Measurements from ENCODE around the gene GABARAP.
A peak's percentile ranks its signal among the peaks of the same experiment; 100 is the strongest.

The GABARAP gene

GRCh38 chr17:7219812-7220592 is 22.2 kb downstream of the GABARAP start, which contains the start of the genes ACADVL and DLG4:
Gene ACADVL, plus strand, starts transcription at chr17:7219938. Its CDS starts 47 bp downstream, at chr17:7219985.
Gene DLG4, minus strand, starts transcription at chr17:7219836.
- H3K4me3 ChIP-seq (ENCODE audit: low read depth, low read length) = peak within 1 kb of the TSS; percentile 92
- no peak for TF ChIP-seq CTCF (IDR thresholded peaks at IDR 0.05; ENCODE audit: low read depth, low read length)

DNA sequence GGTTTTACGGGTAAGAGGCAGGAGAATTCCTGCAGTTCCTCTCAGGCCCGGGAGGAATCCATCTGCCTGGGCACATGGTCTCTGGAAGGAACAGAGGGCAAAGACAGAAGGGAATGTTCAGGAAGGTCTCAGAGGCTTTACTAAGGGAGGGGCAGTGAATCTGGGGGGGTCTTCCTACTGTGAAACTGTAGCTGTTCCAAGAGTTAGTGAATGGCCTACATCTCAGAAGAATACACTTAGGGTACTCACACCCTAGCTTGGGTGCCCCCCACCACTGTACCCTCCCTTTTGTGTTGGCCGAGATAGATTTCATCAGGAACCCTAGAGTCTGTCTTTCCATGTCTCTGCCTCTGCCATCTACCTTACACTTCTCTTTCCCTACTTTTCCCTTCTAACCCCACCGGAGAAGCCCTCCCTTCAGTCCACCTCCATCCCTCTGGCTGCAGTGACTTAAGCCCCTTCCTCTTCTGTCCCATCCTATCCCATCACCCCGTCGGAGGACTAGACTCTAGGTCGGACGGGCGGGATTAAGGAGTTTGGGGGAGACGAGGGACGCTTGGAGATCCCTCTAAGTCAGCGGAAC is 22.9 kb downstream of the GABARAP start:
- no peak for TF ChIP-seq CTCF (IDR thresholded peaks at IDR 0.05; ENCODE audit: low read depth, low read length)
- peak overlapping the region; percentile 92 for H3K4me3 ChIP-seq (ENCODE audit: low read depth, low read length)

GRCh38 chr17:7218758-7219157 is 23.5 kb downstream of the GABARAP start:
- H3K4me3 ChIP-seq (ENCODE audit: low read depth, low read length) = no peak overlapping the region
- TF ChIP-seq CTCF (IDR thresholded peaks at IDR 0.05; ENCODE audit: low read depth, low read length) = no peak

DNA sequence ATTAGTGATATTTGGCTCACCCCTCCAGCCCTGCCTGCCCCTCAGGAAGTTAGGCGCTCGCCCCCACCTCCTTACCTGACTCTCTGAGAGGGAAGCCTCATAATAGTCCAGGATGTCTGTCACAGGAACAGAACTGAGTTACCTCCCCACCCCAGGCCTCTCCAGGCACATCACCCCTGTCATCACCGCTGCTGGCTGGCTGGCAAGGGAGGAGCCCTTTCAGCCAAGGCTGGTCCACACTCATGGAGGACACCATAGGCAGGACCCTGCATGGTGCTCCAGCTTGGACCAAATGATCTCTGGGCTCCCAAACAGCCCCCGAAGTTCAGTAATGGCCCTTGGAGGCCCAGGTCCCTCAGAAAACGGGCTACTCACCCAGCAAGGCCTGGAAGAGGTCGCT is 24.1 kb downstream of the GABARAP start:
- peak overlapping the region; percentile 72 for H3K4me3 ChIP-seq (ENCODE audit: low read depth, low read length)

DNA sequence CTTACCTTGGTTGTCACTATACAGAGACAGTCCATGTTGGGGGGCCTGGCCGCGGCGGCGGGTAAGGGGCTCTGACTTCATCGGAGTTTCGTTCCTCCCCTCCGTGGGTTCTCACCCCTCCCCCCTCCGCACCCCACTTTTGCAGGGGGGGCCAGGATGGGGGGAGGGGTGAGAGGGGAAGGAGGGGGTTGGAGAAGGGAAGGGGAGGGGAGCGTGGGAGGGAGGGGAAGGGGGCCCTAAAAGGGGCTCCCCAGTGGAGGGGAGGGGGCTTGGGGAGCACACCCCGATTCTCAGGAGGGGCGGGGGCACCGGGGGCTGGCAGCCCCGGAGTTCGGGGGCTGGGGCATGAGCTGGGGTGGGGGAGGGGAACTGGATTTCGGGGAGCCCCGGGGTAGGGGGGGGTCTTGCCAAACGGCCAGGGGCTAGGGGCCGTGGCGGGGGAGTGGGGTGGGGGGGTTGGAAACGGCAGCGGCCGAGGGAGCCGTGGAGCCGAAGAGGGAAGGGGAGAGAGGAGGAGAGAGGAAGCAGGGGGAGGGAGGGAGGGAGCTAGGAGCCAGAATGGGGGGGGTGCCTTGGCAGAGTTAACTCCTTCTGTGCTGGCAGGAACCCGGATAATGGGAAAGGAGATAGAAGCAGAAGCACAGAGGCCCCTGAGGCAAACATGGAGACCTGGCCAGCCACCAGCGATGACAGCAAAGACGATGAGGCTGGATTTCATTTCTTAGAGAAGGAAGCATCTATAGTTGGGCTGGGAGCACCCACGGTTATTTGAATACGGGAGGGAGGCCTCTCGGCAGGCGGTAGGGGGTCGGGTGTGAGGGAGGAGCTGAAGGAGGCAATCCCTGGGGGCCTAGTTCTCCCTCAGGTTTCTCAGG is 24.9 kb downstream of the GABARAP start:
- no peak for TF ChIP-seq CTCF (IDR thresholded peaks at IDR 0.05; ENCODE audit: low read depth, low read length)
- peak overlapping the region; percentile 72 for H3K4me3 ChIP-seq (ENCODE audit: low read depth, low read length)

More for the DNA sequence above, 24.1 kb downstream of the GABARAP start:
- no peak for TF ChIP-seq CTCF (IDR thresholded peaks at IDR 0.05; ENCODE audit: low read depth, low read length)

GRCh38 chr17:7216242-7217112 is 25.8 kb downstream of the GABARAP start:
- peak overlapping the region; percentile 72 for H3K4me3 ChIP-seq (ENCODE audit: low read depth, low read length)
- no peak for TF ChIP-seq CTCF (IDR thresholded peaks at IDR 0.05; ENCODE audit: low read depth, low read length)
